Gastrocnemius medialis (tissue), 4 donors: ENCODE measurements around the gene GNPDA2.

Experiments
- POLR2A ChIP-seq, 2 donors: fragments of 450-650 bp; IDR thresholded peaks; one replicate each; pipeline ENCODE4 v1.6.1; 2017; ENCODE audit warnings: antibody characterized with exemption in 2 of 2, mild to moderate bottlenecking in 2 of 2, moderate library complexity in 2 of 2
- TF ChIP-seq, protein P1 (sequence below), 5 experiments: fragments of 450-650 bp in 3 of 5; fragments of 200-600 bp in 2 of 5; sonication (generic) in 2 of 5; IDR thresholded peaks in 4 of 5; conservative IDR thresholded peaks in 1 of 5; 1 replicate in 4 of 5; 2 replicates in 1 of 5; pipeline ENCODE4 v1.5.1; 2016 to 2019; ENCODE audit warnings: antibody characterized with exemption in 5 of 5, mild to moderate bottlenecking in 3 of 5, moderate library complexity in 3 of 5

- TF ChIP-seq, protein P1, sequence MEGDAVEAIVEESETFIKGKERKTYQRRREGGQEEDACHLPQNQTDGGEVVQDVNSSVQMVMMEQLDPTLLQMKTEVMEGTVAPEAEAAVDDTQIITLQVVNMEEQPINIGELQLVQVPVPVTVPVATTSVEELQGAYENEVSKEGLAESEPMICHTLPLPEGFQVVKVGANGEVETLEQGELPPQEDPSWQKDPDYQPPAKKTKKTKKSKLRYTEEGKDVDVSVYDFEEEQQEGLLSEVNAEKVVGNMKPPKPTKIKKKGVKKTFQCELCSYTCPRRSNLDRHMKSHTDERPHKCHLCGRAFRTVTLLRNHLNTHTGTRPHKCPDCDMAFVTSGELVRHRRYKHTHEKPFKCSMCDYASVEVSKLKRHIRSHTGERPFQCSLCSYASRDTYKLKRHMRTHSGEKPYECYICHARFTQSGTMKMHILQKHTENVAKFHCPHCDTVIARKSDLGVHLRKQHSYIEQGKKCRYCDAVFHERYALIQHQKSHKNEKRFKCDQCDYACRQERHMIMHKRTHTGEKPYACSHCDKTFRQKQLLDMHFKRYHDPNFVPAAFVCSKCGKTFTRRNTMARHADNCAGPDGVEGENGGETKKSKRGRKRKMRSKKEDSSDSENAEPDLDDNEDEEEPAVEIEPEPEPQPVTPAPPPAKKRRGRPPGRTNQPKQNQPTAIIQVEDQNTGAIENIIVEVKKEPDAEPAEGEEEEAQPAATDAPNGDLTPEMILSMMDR (IDR thresholded peaks at IDR 0.05 in 4 of 5, conservative IDR thresholded peaks at IDR 0.05 in 1 of 5): no peak
- TF ChIP-seq POLR2A (IDR thresholded peaks at IDR 0.05): no peak
Measured at GRCh38 chr4:44725166-44725565, 1.2 kb downstream of the GNPDA2 start.
